ENCODE measurements around the gene CORT.

Gene CORT

GRCh38 chr1:10444795-10445397 lies 4.9 kb upstream of the CORT start:
- no peak for DNase-seq (ENCODE audit: extremely low spot score)
- ChIA-PET POLR2A (no interaction called here), CTCF (interaction anchor here (1.2 to 4.2 kb wide), 2 partner anchors 14 to 48 kb away, joined by 4 to 23 read pairs; partner anchors contain the start of gene CENPS)
- TF ChIP-seq CTCF (IDR thresholded peaks at IDR 0.05; ENCODE audit: control extremely low read depth, extremely low read depth, low read depth, missing control alignments): no peak

- ChIA-PET CTCF (interaction anchor here (0.8 to 1.4 kb wide), 2 partner anchors 17 to 47 kb away, joined by 3 read pairs; partner anchors contain the start of gene CENPS), POLR2A (interaction anchor here (0.6 kb wide), 1 partner anchor 493 kb away, joined by 7 read pairs; no protein-coding TSS in a partner anchor)
- no peak for TF ChIP-seq CTCF (IDR thresholded peaks at IDR 0.05; ENCODE audit: control extremely low read depth, extremely low read depth, low read depth, missing control alignments)
- no peak for DNase-seq (ENCODE audit: extremely low spot score)
These were observed 2.9 kb upstream of the CORT start for GRCh38 chr1:10446790-10447422.

GRCh38 chr1:10450156-10450814 lies 454 bp downstream of the CORT start:
- no peak for TF ChIP-seq CTCF (IDR thresholded peaks at IDR 0.05; ENCODE audit: control extremely low read depth, extremely low read depth, low read depth, missing control alignments)
- POLR2A ChIA-PET: interaction anchor here (0.6 kb wide), 1 partner anchor 462 kb away, joined by 5 read pairs; no protein-coding TSS in a partner anchor
- CTCF ChIA-PET: interaction anchor here (1.2 to 2.5 kb wide), 2 partner anchors 20 to 44 kb away, joined by 6 to 9 read pairs; partner anchors contain the start of gene CENPS
- DNase-seq (ENCODE audit: extremely low spot score): no peak

- TF ChIP-seq CTCF (IDR thresholded peaks at IDR 0.05; ENCODE audit: control extremely low read depth, extremely low read depth, low read depth, missing control alignments): no peak
- CTCF ChIA-PET: interaction anchor here (1.2 to 2.5 kb wide), 2 partner anchors 20 to 43 kb away, joined by 6 to 9 read pairs; partner anchors contain the start of gene CENPS
- POLR2A ChIA-PET: no interaction called here
- no peak for DNase-seq (ENCODE audit: extremely low spot score)
These were observed 1.0 kb downstream of the CORT start for GRCh38 chr1:10450836-10451235.

GRCh38 chr1:10451287-10451686 lies 1.5 kb downstream of the CORT start:
- no peak for DNase-seq (ENCODE audit: extremely low spot score)
- ChIA-PET POLR2A (no interaction called here), CTCF (interaction anchor here (1.4 to 2.5 kb wide), 2 partner anchors 21 to 43 kb away, joined by 3 to 9 read pairs; partner anchors contain the start of gene CENPS)
- TF ChIP-seq CTCF (IDR thresholded peaks at IDR 0.05; ENCODE audit: control extremely low read depth, extremely low read depth, low read depth, missing control alignments): no peak

- POLR2A ChIA-PET: interaction anchor here (0.5 kb wide), 1 partner anchor 798 kb away, joined by 10 read pairs; no protein-coding TSS in a partner anchor
- CTCF ChIA-PET: interaction anchor here (0.6 to 1.3 kb wide), 4 partner anchors 26 to 246 kb away, joined by 3 to 5 read pairs (median 3); partner anchors contain the start of genes CENPS and KIF1B
- no peak for DNase-seq (ENCODE audit: extremely low spot score)
- TF ChIP-seq CTCF (IDR thresholded peaks at IDR 0.05; ENCODE audit: control extremely low read depth, extremely low read depth, low read depth, missing control alignments): no peak
These were observed 6.2 kb downstream of the CORT start for GRCh38 chr1:10456048-10456447.
